GM18861 (cell line): ENCODE data around the gene TMEM108.

ENCODE experiments used
- ATAC-seq: cut with Tn5 transposase; IDR thresholded peaks from one replicate; pipeline ENCODE4 v1.9.1; 2021; ENCODE audit not compliant: unreplicated experiment

Gene TMEM108

GRCh38 chr3:133053532-133053931, 15.3 kb downstream of the TMEM108 start:
- ATAC-seq = no peak

DNA sequence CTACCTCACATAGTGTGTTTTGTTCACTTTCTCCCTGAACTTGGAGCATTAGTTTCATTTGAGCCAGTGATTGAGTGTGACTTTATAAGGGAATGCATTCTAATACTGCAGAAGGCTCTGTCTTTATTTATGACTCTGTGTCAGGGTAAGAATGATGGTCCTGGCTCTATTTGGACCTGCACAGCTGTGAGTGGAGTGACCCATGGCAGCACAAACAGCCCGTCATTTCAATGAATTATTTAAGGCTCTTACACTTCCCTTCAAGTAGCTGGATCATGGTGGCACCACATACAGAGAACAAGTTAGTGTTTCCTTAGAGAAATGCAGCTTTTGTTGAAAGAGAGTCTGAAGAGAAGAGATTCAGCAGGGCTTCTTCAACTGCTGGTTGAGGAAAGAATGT, 16.4 kb downstream of the TMEM108 start:
- ATAC-seq = no peak

DNA sequence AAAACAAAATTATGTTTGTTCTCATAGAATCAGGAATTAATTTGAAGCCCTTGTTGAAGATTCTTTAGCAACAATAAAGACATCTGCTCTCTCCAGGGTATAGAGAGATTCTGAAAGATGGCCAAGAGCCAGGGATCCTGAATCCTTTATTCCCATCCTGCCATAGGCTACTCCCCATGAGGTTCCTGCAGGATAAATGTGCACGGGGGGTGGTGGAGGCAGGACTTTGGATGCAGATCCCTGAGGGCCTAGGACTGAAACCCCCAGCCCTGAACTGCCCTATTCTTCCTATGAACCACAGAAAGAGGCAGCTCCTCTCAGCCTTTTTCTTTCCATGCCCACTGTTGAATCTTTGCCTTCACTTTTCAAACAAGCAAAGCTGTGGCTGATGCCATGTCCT, 17.1 kb downstream of the TMEM108 start:
- no peak for ATAC-seq

DNA sequence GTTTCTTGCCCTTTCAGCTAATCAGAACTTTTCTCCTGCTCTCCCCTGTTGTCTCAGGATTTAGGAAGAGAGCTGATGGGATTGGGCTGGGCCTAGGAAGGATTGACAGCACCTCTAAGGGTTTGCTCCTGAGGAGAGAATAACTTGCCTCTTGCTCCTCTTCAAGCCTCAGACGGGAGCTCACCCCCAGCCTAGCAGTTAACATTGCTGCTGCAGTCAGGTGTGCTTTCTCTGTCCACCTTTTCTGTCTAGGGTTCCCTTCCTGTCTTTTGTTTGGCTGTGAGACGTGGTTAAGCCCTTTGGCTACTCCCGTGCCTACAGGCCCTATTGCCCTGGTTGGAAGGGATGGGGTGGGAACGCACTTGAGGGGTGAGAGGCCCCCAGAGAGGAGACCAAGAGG, 20.1 kb downstream of the TMEM108 start:
- ATAC-seq = no peak

DNA sequence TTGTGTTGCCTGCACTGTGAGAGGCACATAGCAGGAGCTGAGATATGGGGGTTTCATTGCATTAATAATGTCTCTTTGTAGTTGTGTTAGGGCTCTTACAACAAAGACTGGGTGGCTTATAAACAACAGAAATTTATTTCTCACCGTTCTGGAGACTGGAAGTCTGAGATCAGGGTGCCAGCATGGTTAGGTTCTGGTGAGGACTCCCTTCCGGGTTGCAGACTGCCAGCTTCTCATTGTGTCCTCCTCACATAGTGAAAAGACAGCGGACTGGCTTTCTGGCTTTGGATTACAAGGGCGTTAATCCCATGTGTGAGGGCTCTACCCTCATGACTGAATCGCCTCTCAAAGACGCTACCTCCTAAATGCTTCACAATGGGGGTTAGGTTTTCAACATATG, 20.6 kb downstream of the TMEM108 start:
- ATAC-seq = no peak

GRCh38 chr3:133065193-133065961, 27.2 kb downstream of the TMEM108 start:
- no peak for ATAC-seq

DNA sequence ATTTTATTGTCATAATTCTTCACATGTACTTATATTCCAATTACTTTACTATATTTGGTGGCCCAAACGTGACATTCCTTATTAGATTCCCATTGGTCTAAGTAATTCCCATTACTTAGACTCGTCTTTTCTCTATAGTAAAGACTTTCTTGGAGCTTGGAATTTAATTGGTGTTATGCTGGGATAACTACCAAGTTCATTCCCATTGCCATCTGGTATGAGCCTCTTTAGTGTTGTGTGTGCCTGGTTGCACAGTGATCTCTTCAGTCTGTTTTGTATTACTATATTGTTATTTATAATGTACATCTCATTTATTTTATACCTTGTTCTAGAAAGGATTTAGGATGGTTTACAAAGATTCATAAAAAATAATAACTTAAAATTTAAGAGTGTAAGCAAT, 27.8 kb downstream of the TMEM108 start:
- no peak for ATAC-seq

DNA sequence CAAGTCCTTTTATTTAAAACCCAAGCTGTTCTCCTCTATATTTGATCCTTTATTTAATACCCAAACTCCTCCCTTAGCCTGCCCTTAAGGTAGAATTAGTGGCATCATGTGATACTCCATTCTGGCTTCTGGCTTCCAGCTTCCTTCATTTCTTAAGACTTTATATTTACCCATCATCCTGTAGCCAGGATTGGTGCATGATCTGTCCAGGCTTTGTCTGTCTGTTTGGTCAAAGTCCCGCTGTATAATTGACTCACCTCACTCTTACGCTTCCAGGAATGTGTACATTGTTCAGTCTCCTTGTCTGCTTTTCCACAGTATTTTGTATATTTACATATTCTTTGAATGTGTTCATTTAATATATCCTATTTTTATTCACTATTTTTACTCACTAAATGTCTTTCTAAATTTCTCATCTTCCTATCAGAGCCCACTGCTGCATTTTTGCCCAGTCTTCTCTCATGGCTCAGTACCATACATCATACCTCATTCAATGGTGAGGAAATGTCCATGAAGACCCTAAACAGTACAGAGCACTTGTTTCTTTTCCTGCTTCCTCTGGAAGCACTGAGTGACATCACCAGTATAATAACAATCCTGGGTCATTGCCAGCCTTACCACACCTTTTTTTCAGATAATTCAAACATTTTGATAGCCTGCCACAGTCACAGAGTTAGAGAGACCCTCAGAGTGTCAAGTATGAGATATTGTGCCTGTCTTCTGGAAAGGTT, 31.5 kb downstream of the TMEM108 start:
- ATAC-seq = no peak

- ATAC-seq = no peak
Measured at GRCh38 chr3:133074977-133075376, 36.8 kb downstream of the TMEM108 start.

DNA sequence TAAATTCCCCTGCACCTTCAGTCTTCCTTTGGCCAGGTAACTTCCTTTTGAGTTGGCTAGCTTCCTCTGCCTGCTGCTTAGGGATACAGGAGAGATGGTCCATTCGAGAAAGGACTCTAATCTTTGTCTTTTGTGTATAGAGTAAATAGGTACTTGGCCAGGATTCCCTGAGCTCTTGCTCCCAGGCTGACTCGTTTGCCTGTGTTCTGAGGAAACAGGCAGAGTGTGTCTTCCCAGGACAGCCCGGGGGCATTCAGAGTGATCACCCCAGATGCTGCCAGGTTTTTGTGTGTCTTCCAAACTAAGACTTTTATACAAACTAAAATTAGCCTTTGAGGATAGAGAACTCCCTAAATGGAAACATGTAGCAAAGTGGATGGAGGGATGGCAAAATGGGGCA, 39.5 kb downstream of the TMEM108 start:
- ATAC-seq = no peak

DNA sequence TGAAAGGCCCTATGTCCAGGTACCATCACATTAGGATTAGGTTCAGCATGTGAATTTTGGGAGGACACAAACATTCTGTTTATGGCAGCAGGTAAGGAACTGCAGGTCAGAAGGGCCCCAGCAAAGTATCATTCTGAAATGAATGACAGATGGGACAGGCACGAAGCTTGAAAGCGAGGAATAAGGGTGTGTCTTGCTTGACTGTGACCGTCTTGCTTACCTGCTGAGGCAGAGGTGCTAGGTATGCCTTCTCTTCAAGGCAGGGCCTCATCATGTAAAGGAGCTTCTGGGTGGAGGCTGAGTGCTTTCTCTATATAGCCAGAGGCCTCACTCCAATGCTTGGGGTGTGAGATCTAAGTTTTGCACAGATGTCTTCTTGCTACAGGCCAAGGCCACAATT, 41.4 kb downstream of the TMEM108 start:
- ATAC-seq = no peak

GRCh38 chr3:133081016-133081415, 42.8 kb downstream of the TMEM108 start:
- ATAC-seq = no peak

DNA sequence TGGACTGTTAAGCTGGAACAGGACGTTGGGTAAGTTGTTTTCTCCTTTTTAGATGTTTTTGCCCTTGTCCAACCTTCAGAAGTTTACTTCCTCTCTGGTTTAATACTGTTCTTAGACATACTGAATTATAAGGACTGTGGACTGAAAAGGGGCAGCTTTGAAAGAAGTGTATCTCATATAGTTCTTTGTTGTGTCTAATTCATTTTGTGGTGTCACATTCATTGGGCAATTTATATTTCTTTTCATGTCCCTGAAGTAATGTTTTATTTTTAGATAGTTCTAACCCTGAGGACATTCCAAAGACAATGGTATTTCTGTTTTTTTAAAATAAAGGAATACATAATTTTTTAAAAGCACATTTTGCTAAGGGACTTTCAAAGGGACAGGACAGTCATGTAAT, 45.2 kb downstream of the TMEM108 start:
- ATAC-seq = no peak

DNA sequence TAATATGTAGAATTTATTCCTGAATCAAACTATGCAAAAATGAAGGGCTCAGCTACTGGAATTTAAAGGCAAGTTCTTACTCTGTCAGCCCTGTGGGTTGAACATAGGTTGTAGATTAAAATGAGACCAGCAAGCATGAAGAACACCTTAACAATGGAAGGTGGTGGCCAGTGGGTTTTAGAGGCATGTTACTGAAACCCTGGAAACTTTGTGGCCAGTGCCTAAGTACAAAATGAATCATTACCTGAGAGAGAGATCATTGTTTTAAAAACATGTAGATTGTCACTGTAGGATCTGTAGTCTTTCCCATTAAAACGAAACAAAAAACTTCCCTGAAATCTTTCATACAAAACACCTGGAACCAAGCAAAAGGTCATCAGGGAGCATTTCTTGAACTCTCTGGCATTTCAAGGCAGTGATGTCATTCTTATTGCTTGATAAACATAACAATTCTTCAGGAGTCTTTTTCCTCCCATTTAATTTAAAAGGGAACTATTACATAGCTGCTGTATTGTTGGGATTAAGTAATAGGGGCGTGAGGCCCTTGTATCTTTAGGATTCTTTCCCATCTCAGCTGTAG, 51.8 kb downstream of the TMEM108 start:
- no peak for ATAC-seq

DNA sequence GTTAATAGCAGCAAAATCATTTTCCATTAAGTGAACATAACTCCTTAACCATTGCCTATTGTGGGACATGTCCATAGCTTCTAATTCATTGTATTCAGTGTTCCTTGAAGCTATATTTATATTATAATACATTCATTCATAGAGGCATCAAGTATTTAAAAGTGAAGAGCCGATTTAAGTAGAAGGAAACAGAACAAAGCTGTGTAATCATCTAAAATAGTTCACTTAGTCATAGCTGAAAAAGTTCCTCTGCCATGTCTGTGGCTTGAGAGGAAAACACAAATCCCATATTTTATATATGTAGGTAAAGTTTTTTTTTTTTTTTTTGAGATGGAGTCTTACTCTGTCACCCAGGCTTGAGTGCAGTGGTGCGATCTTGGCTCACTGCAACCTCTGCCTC, 54.5 kb downstream of the TMEM108 start:
- ATAC-seq = no peak

- ATAC-seq = no peak
Measured at GRCh38 chr3:133093366-133093765, 55.2 kb downstream of the TMEM108 start.

DNA sequence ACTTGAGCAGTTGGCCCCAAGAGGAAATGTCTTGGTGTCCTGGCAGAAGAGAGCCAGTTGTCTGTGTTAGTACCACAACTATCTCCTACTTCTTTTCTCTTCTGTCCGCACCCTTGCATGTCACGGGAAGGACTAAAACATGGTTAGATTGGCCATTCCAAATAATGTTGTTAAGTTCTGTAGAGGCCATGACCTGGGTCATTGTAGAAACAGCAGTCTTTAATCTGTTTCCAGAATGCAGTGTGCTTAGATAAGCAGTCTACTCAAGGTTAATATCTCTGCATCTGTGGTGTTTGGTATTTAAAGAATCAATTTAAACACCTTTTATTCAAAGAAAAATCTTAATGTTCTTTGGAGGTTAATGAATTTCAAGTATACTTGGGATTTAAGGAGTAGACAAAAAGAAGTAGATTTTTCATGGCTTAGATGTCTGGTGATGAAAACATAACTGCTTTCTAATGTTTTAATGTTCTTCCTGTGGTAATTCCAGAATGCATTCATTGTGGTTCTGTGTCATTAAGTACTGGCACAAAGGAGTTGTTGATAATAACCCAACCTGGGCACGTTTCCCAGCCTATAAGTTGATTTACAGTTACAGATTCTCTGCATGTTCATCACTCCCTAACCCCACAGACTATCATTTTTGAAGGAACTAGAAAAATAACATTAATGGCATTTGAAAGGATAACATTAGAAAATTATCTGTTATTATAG, 58.9 kb downstream of the TMEM108 start:
- ATAC-seq = no peak

DNA sequence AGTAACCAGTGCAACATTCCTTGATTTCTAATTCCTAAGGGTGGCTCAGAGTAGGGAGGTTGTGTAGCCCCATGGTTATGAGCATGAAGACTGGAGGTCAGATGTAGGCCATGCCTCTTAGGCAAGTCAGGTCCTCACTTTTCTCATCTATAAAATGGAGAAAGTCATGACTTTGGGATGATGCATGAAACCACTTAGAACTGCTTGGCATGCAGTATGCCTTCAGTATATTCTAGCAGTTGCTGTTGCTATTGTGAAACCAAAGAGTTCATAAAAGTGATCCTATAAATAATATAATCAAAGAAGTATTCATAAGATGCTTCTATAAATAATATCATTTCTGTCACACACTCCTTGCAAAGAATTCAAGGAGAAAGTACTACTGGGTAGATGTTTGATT, 65.5 kb downstream of the TMEM108 start:
- ATAC-seq = no peak

- no peak for ATAC-seq
Measured at GRCh38 chr3:133106169-133106568, 68.0 kb downstream of the TMEM108 start.

DNA sequence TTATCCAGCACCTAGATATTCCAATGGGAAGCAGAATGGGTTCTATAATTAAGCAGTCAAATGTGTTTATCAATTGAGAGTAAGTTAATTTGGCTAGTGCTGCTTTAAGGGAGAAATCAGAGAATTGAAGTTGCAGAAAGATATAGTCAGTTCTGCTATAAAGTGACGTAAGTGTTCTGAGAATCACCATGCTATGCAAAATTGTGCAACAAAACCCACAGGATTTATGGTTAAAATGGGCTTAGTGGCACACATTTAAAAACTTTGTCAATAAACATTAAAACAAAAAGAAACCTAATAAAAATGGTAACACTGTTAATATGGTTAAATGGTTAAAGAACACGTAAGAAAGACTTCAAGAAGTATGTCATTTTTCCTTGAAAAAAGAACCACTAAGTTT, 74.5 kb downstream of the TMEM108 start:
- ATAC-seq = no peak

DNA sequence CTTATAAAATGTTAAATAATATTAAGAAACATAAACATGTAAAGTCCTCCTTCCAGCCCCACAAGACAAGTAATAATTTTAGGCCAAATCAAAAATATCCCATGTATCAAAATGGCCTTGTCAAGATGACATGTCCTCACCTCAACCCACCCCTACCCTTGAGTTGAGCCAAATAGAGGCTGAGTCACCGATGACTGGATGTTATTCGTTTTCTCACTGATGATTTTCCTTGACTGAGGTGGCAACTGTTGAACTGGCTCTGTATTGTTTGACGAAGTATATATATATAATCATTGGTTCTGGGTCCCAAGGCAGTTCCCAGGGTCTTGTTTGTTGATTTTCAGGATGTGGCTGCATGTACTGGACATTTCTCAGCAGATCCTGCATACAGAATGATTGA, 75.3 kb downstream of the TMEM108 start:
- ATAC-seq = no peak
